Measurements from ENCODE around the gene VEGFB.

GRCh38 chr11:64222651-64223000, 11.8 kb upstream of the VEGFB start:
- no peak for TF ChIP-seq CTCF (IDR thresholded peaks at IDR 0.05; ENCODE audit: low read depth, low read length)
- no peak for TF ChIP-seq EZH2phosphoT487 (IDR thresholded peaks at IDR 0.05; ENCODE audit: low read depth)
